ENCODE measurements around the gene DTHD1. TPM values are rescaled to one million over a fixed set of nuclear protein-coding genes. Genes with fewer than 3 reads are reported as not detected.
A peak's percentile ranks its signal among the peaks of the same experiment; 100 is the strongest.

DTHD1 gene
- total RNA-seq, 1 experiment from 2014 or later: not detected

DNA sequence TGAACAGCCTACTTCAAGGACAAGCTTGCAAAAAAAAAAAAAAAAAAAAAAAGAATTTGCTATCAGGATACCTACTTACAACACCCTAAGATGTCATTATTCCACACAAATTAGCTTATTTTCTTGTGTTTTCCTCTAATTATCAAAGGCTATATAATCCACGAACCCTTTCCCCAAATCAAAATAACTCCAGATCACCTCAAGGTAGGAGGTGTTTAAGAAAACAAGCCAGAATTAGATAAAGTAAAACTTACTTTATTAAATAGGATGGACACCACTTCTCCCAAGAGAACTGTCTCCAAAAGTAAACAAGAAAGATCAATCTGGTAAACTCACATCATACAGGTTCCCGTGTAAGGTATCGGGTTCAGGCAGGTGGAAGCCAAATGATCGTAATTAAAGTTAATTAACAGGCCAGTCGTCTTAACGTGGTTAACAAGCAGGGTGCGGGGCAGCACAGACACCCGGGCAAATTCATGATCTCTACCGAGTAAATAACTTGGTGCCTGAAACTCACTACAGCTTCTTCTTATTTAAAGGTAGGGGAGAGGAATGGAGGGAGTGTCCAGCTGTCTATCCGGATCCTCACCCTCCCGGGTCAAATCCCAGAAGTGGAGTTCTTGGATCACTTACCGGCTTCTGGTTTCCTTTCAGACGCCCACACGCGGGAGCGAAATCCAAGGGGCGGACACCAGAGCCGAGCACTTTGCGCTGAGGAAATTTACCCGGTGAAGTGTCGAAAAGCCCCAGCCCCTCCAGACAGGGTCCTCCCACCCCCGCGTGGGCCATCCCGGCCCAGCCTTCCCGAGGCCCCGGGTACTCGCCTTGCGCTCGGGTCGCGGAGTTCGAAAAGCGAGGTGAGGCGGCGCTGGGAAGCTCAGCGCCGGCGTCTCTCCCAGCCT is 37.8 kb upstream of the DTHD1 start:
- peak overlapping the region; percentile 66 for H3K9ac ChIP-seq (ENCODE audit: low read length)
- peak overlapping the region; percentile 69 for H3K4me2 ChIP-seq (ENCODE audit: low read depth, low read length, poor library complexity, severe bottlenecking)
- H2AFZ ChIP-seq (ENCODE audit: low read length): peak overlapping the region; percentile 83
- H3K9me3 ChIP-seq (ENCODE audit: low read length): no peaks in the 10 kb centered on the region
- no peaks in the 10 kb centered on the region for H3K27me3 ChIP-seq (ENCODE audit: low read length)
- H4K20me1 ChIP-seq (ENCODE audit: insufficient read depth, low read depth, low read length): no peaks in the 10 kb centered on the region
- H3K4me1 ChIP-seq (ENCODE audit: low read length): peaks cover 13% of the 10 kb centered on the region
- H3K9me2 ChIP-seq (replicated peaks; ENCODE audit: insufficient read depth, low read length): no peaks in the 10 kb centered on the region
- no peaks in the 10 kb centered on the region for H3K79me2 ChIP-seq (ENCODE audit: low read length)
- no peaks in the 10 kb centered on the region for H3K36me3 ChIP-seq (ENCODE audit: insufficient read depth, low read length)
- H3K4me3 ChIP-seq (ENCODE audit: low read length): peak overlapping the region; percentile 64
- no peak overlapping the region for H3K27ac ChIP-seq (ENCODE audit: low read length)
- DNase-seq: peak; percentile 43

DNA sequence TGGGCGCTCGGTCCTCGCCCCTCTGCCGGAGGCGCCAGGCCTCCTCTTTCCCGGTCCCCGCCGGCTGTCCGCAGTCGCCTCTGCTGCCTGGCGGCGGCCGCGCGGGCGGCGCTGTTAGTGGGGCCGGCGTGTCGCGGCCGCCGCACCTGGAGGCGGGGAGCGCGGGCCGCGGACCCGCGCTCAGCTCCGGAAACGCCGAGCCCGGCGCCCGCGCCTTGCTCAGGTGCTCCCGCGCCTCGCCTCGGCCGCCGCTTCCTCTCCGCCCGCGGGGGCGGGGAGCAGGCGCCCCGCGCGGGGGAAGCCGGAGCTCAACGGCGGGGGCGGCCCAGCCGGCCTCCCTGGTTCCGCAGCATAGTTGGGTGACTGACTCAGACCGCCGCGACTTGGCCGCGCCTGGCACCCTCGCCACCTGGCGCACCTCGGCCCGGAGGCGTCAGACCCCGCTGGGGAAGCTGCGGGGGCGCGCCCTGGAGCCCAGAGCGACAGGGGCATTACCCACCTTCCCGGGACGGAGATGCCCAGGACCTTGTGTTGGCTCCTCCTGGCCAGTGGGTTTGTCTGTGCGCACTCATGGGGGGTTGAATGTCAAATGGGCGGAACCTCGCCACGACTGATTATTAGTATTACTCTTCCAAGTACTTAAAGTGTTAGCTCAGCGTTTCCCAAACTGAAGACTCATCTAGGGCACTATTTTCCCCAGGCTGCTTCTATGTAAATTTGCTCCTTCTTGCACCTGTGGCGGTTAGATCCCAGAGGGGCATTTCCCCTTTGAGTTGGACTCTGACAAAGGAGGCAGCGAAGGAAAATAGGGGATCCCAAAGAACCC is 36.9 kb upstream of the DTHD1 start, which contains the start of gene ARAP2:
Gene ARAP2 (minus strand): TSS at position 258 of the 826 bp plus-strand sequence. CDS start 15,028 bp downstream, outside the sequence.
- H3K36me3 ChIP-seq (ENCODE audit: insufficient read depth, low read length): no peaks in the 10 kb centered on the region
- H3K9me3 ChIP-seq (ENCODE audit: low read length): no peaks in the 10 kb centered on the region
- peak within 1 kb of the TSS; percentile 84 for H2AFZ ChIP-seq (ENCODE audit: low read length)
- H4K20me1 ChIP-seq (ENCODE audit: insufficient read depth, low read depth, low read length): no peaks in the 10 kb centered on the region
- no peaks in the 10 kb centered on the region for H3K79me2 ChIP-seq (ENCODE audit: low read length)
- no peaks in the 10 kb centered on the region for H3K27me3 ChIP-seq (ENCODE audit: low read length)
- peak; percentile 61 for DNase-seq
- peaks cover 13% of the 10 kb centered on the region for H3K4me1 ChIP-seq (ENCODE audit: low read length)
- no peak within 1 kb of the TSS for H3K27ac ChIP-seq (ENCODE audit: low read length)
- H3K4me3 ChIP-seq (ENCODE audit: low read length): peak within 1 kb of the TSS; percentile 64
- H3K9ac ChIP-seq (ENCODE audit: low read length): peak within 1 kb of the TSS; percentile 66
- H3K4me2 ChIP-seq (ENCODE audit: low read depth, low read length, poor library complexity, severe bottlenecking): peak within 1 kb of the TSS; percentile 69
- H3K9me2 ChIP-seq (replicated peaks; ENCODE audit: insufficient read depth, low read length): no peaks in the 10 kb centered on the region

DNA sequence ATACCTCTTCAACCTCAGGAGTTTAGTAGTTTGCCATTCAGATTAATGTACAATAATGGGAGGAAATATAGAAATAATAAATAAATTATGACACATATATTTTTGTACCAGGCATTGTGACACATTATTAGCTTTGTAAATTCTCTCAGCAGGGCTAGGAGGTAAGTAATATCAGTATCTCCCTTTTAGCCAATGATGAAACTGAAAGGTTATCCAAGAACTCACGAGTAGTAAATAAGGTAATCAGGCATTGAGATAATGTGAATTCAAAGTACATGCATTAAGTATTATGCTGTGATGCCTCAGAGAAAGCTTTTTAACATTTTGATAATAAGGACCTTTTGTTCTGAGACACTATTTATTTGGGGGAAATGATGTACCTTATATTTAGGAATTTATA is 31.8 kb upstream of the DTHD1 start:
- Histone ChIP-seq H3K9me3 (ENCODE audit: low read length) (no peaks in the 10 kb centered on the region), H3K4me1 (ENCODE audit: low read length) (peaks cover 4% of the 10 kb centered on the region), H3K4me3 (ENCODE audit: low read length) (no peak overlapping the region), H3K9me2 (replicated peaks; ENCODE audit: insufficient read depth, low read length) (no peaks in the 10 kb centered on the region), H4K20me1 (ENCODE audit: insufficient read depth, low read depth, low read length) (no peaks in the 10 kb centered on the region), H3K9ac (ENCODE audit: low read length) (no peak overlapping the region), H3K36me3 (ENCODE audit: insufficient read depth, low read length) (no peaks in the 10 kb centered on the region), H3K27me3 (ENCODE audit: low read length) (no peaks in the 10 kb centered on the region), H3K79me2 (ENCODE audit: low read length) (no peaks in the 10 kb centered on the region), H3K4me2 (ENCODE audit: low read depth, low read length, poor library complexity, severe bottlenecking) (no peak overlapping the region), H3K27ac (ENCODE audit: low read length) (no peak overlapping the region), H2AFZ (ENCODE audit: low read length) (no peak overlapping the region)
- DNase-seq: no peak

DNA sequence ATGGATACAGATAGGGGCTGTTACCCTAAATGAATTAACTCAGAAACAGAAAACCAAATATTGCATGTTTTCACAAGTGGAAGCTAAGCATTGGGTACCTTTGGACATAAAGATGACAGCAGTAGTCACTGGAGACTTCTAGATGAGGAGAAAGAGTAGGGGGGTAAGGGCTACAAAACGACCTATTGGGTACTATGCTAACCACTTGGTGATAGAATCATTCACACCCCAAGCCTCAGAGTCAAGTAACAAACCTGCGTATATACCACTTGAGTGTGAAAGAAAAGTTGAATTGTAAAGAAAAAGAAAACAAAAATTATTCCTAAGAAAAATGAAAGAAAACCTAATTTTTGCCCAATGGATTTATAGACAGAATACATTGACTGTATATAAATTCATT is 29.4 kb upstream of the DTHD1 start:
- no peaks in the 10 kb centered on the region for H3K36me3 ChIP-seq (ENCODE audit: insufficient read depth, low read length)
- no peaks in the 10 kb centered on the region for H4K20me1 ChIP-seq (ENCODE audit: insufficient read depth, low read depth, low read length)
- H3K79me2 ChIP-seq (ENCODE audit: low read length): no peaks in the 10 kb centered on the region
- no peak overlapping the region for H3K4me3 ChIP-seq (ENCODE audit: low read length)
- no peak overlapping the region for H3K27ac ChIP-seq (ENCODE audit: low read length)
- H3K4me2 ChIP-seq (ENCODE audit: low read depth, low read length, poor library complexity, severe bottlenecking): no peak overlapping the region
- H2AFZ ChIP-seq (ENCODE audit: low read length): no peak overlapping the region
- H3K9me3 ChIP-seq (ENCODE audit: low read length): no peaks in the 10 kb centered on the region
- H3K4me1 ChIP-seq (ENCODE audit: low read length): no peaks in the 10 kb centered on the region
- no peaks in the 10 kb centered on the region for H3K27me3 ChIP-seq (ENCODE audit: low read length)
- H3K9me2 ChIP-seq (replicated peaks; ENCODE audit: insufficient read depth, low read length): no peaks in the 10 kb centered on the region
- no peak overlapping the region for H3K9ac ChIP-seq (ENCODE audit: low read length)
- no peak for DNase-seq

DNA sequence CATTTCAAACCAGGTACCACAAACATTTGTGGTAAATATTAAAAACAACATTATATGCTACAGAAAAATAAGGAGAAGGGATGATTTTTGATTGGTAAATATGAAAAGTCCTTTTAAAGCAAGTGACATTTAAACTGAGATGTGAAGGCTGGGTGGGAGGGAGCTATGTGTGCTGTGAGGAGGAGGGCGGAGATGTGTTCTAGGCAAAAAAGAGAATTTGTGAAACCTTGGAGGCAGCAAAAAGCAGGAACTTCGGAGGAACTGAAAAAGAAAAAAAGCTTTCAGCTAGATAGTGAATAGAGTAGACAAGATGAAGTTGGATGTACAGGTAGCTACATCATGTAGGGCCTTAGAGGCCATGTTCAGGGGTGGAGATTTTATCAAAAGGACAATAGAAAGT is 27.0 kb upstream of the DTHD1 start:
- H3K4me1 ChIP-seq (ENCODE audit: low read length): no peaks in the 10 kb centered on the region

DNA sequence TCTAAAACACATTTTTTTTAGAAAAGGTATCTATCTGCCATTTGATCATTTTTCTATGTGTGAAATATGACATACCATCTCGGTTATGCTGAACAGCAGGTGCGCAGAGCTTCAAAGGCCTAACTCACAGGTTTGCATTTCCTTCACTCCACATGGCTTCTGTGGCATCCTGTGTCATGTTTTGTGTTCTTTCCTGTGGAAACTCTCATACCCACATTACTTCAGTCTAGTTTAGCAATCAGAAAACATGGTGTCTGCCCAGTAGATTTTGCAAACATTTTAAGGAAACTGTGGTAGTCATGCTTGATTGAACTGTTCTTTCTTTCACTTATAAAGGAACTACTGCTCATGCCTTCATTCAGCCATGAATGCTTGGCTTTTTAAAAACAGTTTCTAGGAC is 25.8 kb upstream of the DTHD1 start:
- no peaks in the 10 kb centered on the region for H3K4me1 ChIP-seq (ENCODE audit: low read length)
- no peaks in the 10 kb centered on the region for H3K9me2 ChIP-seq (replicated peaks; ENCODE audit: insufficient read depth, low read length)
- no peak for DNase-seq
- H3K9ac ChIP-seq (ENCODE audit: low read length): no peak overlapping the region
- no peaks in the 10 kb centered on the region for H3K27me3 ChIP-seq (ENCODE audit: low read length)
- H3K4me3 ChIP-seq (ENCODE audit: low read length): no peak overlapping the region
- no peak overlapping the region for H3K4me2 ChIP-seq (ENCODE audit: low read depth, low read length, poor library complexity, severe bottlenecking)
- no peaks in the 10 kb centered on the region for H3K36me3 ChIP-seq (ENCODE audit: insufficient read depth, low read length)
- no peaks in the 10 kb centered on the region; the same call in none of the 2 replicates for H3K9me3 ChIP-seq (ENCODE audit: low read length)
- no peak overlapping the region for H2AFZ ChIP-seq (ENCODE audit: low read length)
- no peaks in the 10 kb centered on the region for H4K20me1 ChIP-seq (ENCODE audit: insufficient read depth, low read depth, low read length)
- H3K27ac ChIP-seq (ENCODE audit: low read length): no peak overlapping the region
- H3K79me2 ChIP-seq (ENCODE audit: low read length): no peaks in the 10 kb centered on the region

More for the DNA sequence above, 27.0 kb upstream of the DTHD1 start:
- Histone ChIP-seq H3K27ac (ENCODE audit: low read length) (no peak overlapping the region), H3K9ac (ENCODE audit: low read length) (no peak overlapping the region), H3K36me3 (ENCODE audit: insufficient read depth, low read length) (no peaks in the 10 kb centered on the region), H3K27me3 (ENCODE audit: low read length) (no peaks in the 10 kb centered on the region), H3K79me2 (ENCODE audit: low read length) (no peaks in the 10 kb centered on the region), H2AFZ (ENCODE audit: low read length) (no peak overlapping the region), H3K4me3 (ENCODE audit: low read length) (no peak overlapping the region), H4K20me1 (ENCODE audit: insufficient read depth, low read depth, low read length) (no peaks in the 10 kb centered on the region), H3K9me2 (replicated peaks; ENCODE audit: insufficient read depth, low read length) (no peaks in the 10 kb centered on the region), H3K4me2 (ENCODE audit: low read depth, low read length, poor library complexity, severe bottlenecking) (no peak overlapping the region), H3K9me3 (ENCODE audit: low read length) (no peaks in the 10 kb centered on the region; the same call in 1 of the 2 replicates)
- DNase-seq: no peak

DNA sequence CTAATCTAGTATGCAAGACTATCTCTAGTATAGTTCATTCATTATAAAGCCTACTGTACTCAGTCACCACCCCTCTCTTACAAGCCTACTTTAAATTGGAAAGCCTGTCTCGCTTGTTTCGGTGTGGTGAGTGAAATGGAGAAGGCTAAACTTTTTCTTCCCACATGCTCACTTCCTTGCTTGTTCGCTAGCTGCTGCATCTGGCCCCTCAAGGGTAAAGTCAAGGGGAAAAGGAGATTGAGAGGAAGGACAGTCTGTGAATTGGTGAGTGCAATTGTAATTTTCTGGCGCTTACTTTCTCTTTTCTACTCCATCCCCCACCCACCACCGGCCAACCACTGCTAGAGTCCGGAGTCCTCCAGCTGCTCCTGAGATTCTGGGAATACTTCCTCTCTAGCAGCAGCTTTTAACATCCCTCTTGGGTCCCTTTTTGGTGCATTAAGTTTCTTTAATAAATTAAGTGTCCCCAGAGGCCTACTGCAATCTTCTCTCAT is 25.0 kb upstream of the DTHD1 start:
- Histone ChIP-seq H3K9me2 (replicated peaks; ENCODE audit: insufficient read depth, low read length) (no peaks in the 10 kb centered on the region), H3K4me1 (ENCODE audit: low read length) (no peaks in the 10 kb centered on the region), H3K27ac (ENCODE audit: low read length) (no peak overlapping the region), H3K4me2 (ENCODE audit: low read depth, low read length, poor library complexity, severe bottlenecking) (no peak overlapping the region), H3K4me3 (ENCODE audit: low read length) (no peak overlapping the region), H3K27me3 (ENCODE audit: low read length) (no peaks in the 10 kb centered on the region), H3K9ac (ENCODE audit: low read length) (no peak overlapping the region), H3K79me2 (ENCODE audit: low read length) (no peaks in the 10 kb centered on the region), H2AFZ (ENCODE audit: low read length) (no peak overlapping the region), H3K9me3 (ENCODE audit: low read length) (no peaks in the 10 kb centered on the region; the same call in none of the 2 replicates), H4K20me1 (ENCODE audit: insufficient read depth, low read depth, low read length) (no peaks in the 10 kb centered on the region), H3K36me3 (ENCODE audit: insufficient read depth, low read length) (no peaks in the 10 kb centered on the region)
- no peak for DNase-seq

DNA sequence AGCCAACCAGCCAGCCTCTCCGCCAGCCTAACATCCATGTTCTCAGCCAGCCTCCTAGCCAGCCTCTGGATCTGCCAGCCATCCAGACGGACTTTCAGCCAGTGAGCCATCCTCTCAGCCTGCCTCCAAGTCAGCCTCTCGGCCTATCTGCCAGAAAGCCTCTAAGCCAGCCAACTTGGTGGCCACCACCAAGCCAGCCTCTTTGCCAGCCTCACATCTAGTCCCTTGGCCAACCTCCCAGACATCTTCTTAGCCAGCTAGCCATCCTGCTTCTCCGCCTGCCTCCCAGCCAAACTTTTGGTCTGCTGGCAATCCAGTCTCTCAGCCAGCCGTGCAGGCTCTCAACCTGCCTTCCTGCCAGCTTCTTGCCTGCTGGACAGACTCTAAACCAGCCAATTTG is 20.7 kb upstream of the DTHD1 start:
- H3K9me2 ChIP-seq (replicated peaks; ENCODE audit: insufficient read depth, low read length): no peaks in the 10 kb centered on the region
- no peak for DNase-seq
- no peaks in the 10 kb centered on the region for H3K4me1 ChIP-seq (ENCODE audit: low read length)
- H3K4me2 ChIP-seq (ENCODE audit: low read depth, low read length, poor library complexity, severe bottlenecking): no peak overlapping the region
- no peak overlapping the region for H3K4me3 ChIP-seq (ENCODE audit: low read length)
- H3K79me2 ChIP-seq (ENCODE audit: low read length): no peaks in the 10 kb centered on the region
- H3K36me3 ChIP-seq (ENCODE audit: insufficient read depth, low read length): no peaks in the 10 kb centered on the region
- no peaks in the 10 kb centered on the region for H4K20me1 ChIP-seq (ENCODE audit: insufficient read depth, low read depth, low read length)
- H3K9me3 ChIP-seq (ENCODE audit: low read length): peaks cover 5% of the 10 kb centered on the region
- H3K27ac ChIP-seq (ENCODE audit: low read length): no peak overlapping the region
- no peak overlapping the region for H2AFZ ChIP-seq (ENCODE audit: low read length)
- no peaks in the 10 kb centered on the region for H3K27me3 ChIP-seq (ENCODE audit: low read length)
- no peak overlapping the region for H3K9ac ChIP-seq (ENCODE audit: low read length)
